HEK293 (cell line): ENCODE results near the gene PRPF18.
A peak's percentile ranks its signal among the peaks of the same experiment; 100 is the strongest.

ENCODE experiments used
- CTCF ChIA-PET: fragments of 350-600 bp; formaldehyde crosslinking; extraction: SDS; loops from one replicate; lab custom pipeline; 2021; ENCODE audit warnings: antibody characterized with exemption; lab: Yijun Ruan, JAX
- POLR2A ChIA-PET: fragments of 300-600 bp; formaldehyde crosslinking; extraction: SDS; loops from one replicate; lab custom pipeline; 2020; ENCODE audit warnings: antibody characterized with exemption, inconsistent platforms; lab: Yijun Ruan, JAX
- H3K27ac ChIP-seq: fragments of 200-500 bp; sonication (Bioruptor generic); 2 replicates; pipeline ENCODE4 v1.5.1; 2014; ENCODE audit warnings: low read depth, low read length, control low read depth, inconsistent platforms; ENCODE audit errors: extremely low read depth
- H3K36me3 ChIP-seq, 2 experiments: fragments of 200-500 bp in 1 of 2; sonication (Bioruptor generic) in 1 of 2; 1 replicate in 1 of 2; 2 replicates in 1 of 2; pipeline ENCODE4 v1.5.1; 2014 to 2017; ENCODE audit warnings: inconsistent platforms in 2 of 2, low read length in 2 of 2; ENCODE audit not compliant: control insufficient read depth in 2 of 2, insufficient read depth in 1 of 2
- H3K4me1 ChIP-seq: fragments of 200-500 bp; sonication (Bioruptor generic); 2 replicates; pipeline ENCODE4 v1.5.1; 2014; ENCODE audit warnings: mild to moderate bottlenecking, low read length, inconsistent platforms; ENCODE audit not compliant: control insufficient read depth, insufficient read depth
- H3K4me3 ChIP-seq: 2 replicates; pipeline ENCODE4 v1.5.1; 2011; ENCODE audit warnings: low read depth, mild to moderate bottlenecking, control low read depth, low read length, moderate library complexity
- H3K9me3 ChIP-seq: fragments of 200-500 bp; sonication (Bioruptor generic); 2 replicates; pipeline ENCODE4 v1.5.1; 2014; ENCODE audit warnings: low read depth, low read length, inconsistent platforms; ENCODE audit not compliant: control insufficient read depth, insufficient read depth
- HOXD13 ChIP-seq: sonication (generic); formaldehyde crosslinking; IDR thresholded peaks from 2 replicates; pipeline ENCODE4 v1.8.0; 2022; ENCODE audit warnings: missing genetic modification reagents, borderline replicate concordance
- RBAK ChIP-seq: fragments of 450-650 bp; formaldehyde crosslinking; IDR thresholded peaks from 2 replicates; pipeline ENCODE4 v1.5.1; 2016; ENCODE audit warnings: missing biosample characterization, missing genetic modification characterization
- SALL2 ChIP-seq: fragments of 450-650 bp; formaldehyde crosslinking; IDR thresholded peaks from 2 replicates; pipeline ENCODE4 v1.5.0; 2017; ENCODE audit warnings: missing biosample characterization, mild to moderate bottlenecking, missing genetic modification characterization, borderline replicate concordance
- SCRT1 ChIP-seq: fragments of 450-650 bp; formaldehyde crosslinking; IDR thresholded peaks from 2 replicates; pipeline ENCODE4 v1.5.1; 2016; ENCODE audit warnings: missing biosample characterization, missing genetic modification characterization, borderline replicate concordance
- TCF7L2 ChIP-seq: IDR thresholded peaks from 2 replicates; pipeline ENCODE4 v1.6.1; 2011; ENCODE audit warnings: low read depth, mild to moderate bottlenecking, inconsistent platforms, low read length, moderate library complexity, borderline replicate concordance
- WT1 ChIP-seq: fragments of 450-650 bp; formaldehyde crosslinking; IDR thresholded peaks from 2 replicates; pipeline ENCODE4 v1.5.1; 2016; ENCODE audit warnings: missing biosample characterization, missing genetic modification characterization
- YY2 ChIP-seq: fragments of 450-650 bp; formaldehyde crosslinking; IDR thresholded peaks from 2 replicates; pipeline ENCODE4 v1.5.1; 2016; ENCODE audit warnings: missing biosample characterization, missing genetic modification characterization
- ZFHX2 ChIP-seq: fragments of 450-650 bp; formaldehyde crosslinking; conservative IDR thresholded peaks from 2 replicates; pipeline ENCODE4 v1.5.1; 2016; ENCODE audit warnings: missing biosample characterization, missing genetic modification characterization
- ZNF223 ChIP-seq: fragments of 450-650 bp; formaldehyde crosslinking; IDR thresholded peaks from 2 replicates; pipeline ENCODE4 v1.5.1; 2016; ENCODE audit warnings: missing biosample characterization, missing genetic modification characterization
- ZNF23 ChIP-seq: fragments of 450-650 bp; formaldehyde crosslinking; IDR thresholded peaks from 2 replicates; pipeline ENCODE4 v1.5.1; 2016; ENCODE audit warnings: missing biosample characterization, missing genetic modification characterization, borderline replicate concordance
- ZNF248 ChIP-seq: fragments of 450-650 bp; formaldehyde crosslinking; IDR thresholded peaks from 2 replicates; pipeline ENCODE4 v1.5.1; 2017; ENCODE audit warnings: missing biosample characterization, missing genetic modification characterization
- ZNF335 ChIP-seq: fragments of 450-650 bp; formaldehyde crosslinking; conservative IDR thresholded peaks from 2 replicates; pipeline ENCODE4 v1.5.1; 2016; ENCODE audit warnings: missing biosample characterization, missing genetic modification characterization
- ZNF350 ChIP-seq: fragments of 450-650 bp; formaldehyde crosslinking; IDR thresholded peaks from 2 replicates; pipeline ENCODE4 v1.5.0; 2017; ENCODE audit warnings: missing biosample characterization, mild to moderate bottlenecking, missing genetic modification characterization
- ZNF560 ChIP-seq: fragments of 450-650 bp; formaldehyde crosslinking; IDR thresholded peaks from 2 replicates; pipeline ENCODE4 v1.5.1; 2017; ENCODE audit warnings: missing biosample characterization, missing genetic modification characterization, borderline replicate concordance
- ZNF585B ChIP-seq: fragments of 450-650 bp; formaldehyde crosslinking; IDR thresholded peaks from 2 replicates; pipeline ENCODE4 v1.5.1; 2016; ENCODE audit warnings: missing biosample characterization, missing genetic modification characterization
- ZNF837 ChIP-seq: fragments of 450-650 bp; formaldehyde crosslinking; IDR thresholded peaks from 2 replicates; pipeline ENCODE4 v1.5.1; 2016; ENCODE audit warnings: missing biosample characterization, missing genetic modification characterization
- ZNF843 ChIP-seq: fragments of 450-650 bp; formaldehyde crosslinking; IDR thresholded peaks from 2 replicates; pipeline ENCODE4 v1.5.1; 2016; ENCODE audit warnings: missing biosample characterization, missing genetic modification characterization
- ZXDB ChIP-seq: fragments of 450-650 bp; formaldehyde crosslinking; IDR thresholded peaks from 2 replicates; pipeline ENCODE4 v1.5.1; 2016; ENCODE audit warnings: missing biosample characterization, missing genetic modification characterization
- TF ChIP-seq, protein P1 (sequence below): fragments of 450-650 bp; formaldehyde crosslinking; IDR thresholded peaks from 2 replicates; pipeline ENCODE4 v1.5.1; 2016; ENCODE audit warnings: missing biosample characterization, missing genetic modification characterization
- TF ChIP-seq, protein P2 (sequence below): fragments of 450-650 bp; formaldehyde crosslinking; IDR thresholded peaks from 2 replicates; pipeline ENCODE4 v1.5.1; 2016; ENCODE audit warnings: missing biosample characterization, missing genetic modification characterization, borderline replicate concordance
- TF ChIP-seq, protein P3 (sequence below): fragments of 450-650 bp; formaldehyde crosslinking; IDR thresholded peaks from 2 replicates; pipeline ENCODE4 v1.5.1; 2017; ENCODE audit warnings: missing biosample characterization, missing genetic modification characterization
- TF ChIP-seq, protein P4 (sequence below): fragments of 450-650 bp; formaldehyde crosslinking; IDR thresholded peaks from 2 replicates; pipeline ENCODE4 v1.5.1; 2017; ENCODE audit warnings: missing biosample characterization, missing genetic modification characterization

The PRPF18 gene

DNA sequence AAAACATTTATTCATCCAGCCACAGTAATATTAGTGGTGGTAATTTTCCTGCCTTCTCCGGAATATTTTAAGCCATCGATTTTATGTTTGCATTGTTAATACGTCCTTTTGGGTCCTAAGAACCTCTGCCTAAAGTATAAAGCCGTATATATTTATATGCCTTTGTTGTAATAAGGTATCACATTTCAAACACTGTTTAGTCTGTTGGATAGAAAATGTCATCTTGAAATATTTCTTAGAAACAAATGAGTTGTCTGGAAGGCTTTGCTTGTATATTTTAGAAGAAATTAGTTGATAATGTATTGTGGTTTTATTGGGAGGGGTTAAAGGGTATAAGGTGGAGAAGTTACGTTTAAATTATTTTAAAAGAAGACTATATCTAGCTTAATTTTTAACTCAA, 11.1 kb downstream of the PRPF18 start:
- H3K36me3 ChIP-seq: peaks cover 10 to 17% of the 10 kb centered on the region in 2 experiments
- H3K27ac ChIP-seq: no peak overlapping the region
- TF ChIP-seq ZNF843 (tag by site-specific recombination): peak; percentile 70
- no peak for TF ChIP-seq WT1 (tag by site-specific recombination)
- no peak for TF ChIP-seq RBAK (tag by site-specific recombination)
- no peak for TF ChIP-seq ZXDB
- no peak for TF ChIP-seq SALL2
- TF ChIP-seq ZNF560: no peak
- TF ChIP-seq, protein P1, sequence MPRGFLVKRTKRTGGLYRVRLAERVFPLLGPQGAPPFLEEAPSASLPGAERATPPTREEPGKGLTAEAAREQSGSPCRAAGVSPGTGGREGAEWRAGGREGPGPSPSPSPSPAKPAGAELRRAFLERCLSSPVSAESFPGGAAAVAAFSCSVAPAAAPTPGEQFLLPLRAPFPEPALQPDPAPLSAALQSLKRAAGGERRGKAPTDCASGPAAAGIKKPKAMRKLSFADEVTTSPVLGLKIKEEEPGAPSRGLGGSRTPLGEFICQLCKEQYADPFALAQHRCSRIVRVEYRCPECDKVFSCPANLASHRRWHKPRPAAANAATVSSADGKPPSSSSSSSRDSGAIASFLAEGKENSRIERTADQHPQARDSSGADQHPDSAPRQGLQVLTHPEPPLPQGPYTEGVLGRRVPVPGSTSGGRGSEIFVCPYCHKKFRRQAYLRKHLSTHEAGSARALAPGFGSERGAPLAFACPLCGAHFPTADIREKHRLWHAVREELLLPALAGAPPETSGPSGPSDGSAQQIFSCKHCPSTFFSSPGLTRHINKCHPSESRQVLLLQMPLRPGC (tag by site-specific recombination): no peak
- TF ChIP-seq ZNF223: no peak
- TF ChIP-seq, protein P2, sequence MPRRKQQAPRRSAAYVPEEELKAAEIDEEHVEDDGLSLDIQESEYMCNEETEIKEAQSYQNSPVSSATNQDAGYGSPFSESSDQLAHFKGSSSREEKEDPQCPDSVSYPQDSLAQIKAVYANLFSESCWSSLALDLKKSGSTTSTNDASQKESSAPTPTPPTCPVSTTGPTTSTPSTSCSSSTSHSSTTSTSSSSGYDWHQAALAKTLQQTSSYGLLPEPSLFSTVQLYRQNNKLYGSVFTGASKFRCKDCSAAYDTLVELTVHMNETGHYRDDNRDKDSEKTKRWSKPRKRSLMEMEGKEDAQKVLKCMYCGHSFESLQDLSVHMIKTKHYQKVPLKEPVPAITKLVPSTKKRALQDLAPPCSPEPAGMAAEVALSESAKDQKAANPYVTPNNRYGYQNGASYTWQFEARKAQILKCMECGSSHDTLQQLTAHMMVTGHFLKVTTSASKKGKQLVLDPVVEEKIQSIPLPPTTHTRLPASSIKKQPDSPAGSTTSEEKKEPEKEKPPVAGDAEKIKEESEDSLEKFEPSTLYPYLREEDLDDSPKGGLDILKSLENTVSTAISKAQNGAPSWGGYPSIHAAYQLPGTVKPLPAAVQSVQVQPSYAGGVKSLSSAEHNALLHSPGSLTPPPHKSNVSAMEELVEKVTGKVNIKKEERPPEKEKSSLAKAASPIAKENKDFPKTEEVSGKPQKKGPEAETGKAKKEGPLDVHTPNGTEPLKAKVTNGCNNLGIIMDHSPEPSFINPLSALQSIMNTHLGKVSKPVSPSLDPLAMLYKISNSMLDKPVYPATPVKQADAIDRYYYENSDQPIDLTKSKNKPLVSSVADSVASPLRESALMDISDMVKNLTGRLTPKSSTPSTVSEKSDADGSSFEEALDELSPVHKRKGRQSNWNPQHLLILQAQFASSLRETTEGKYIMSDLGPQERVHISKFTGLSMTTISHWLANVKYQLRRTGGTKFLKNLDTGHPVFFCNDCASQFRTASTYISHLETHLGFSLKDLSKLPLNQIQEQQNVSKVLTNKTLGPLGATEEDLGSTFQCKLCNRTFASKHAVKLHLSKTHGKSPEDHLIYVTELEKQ: no peak
- TF ChIP-seq ZNF248: no peak
- no peak for TF ChIP-seq ZNF837 (tag by site-specific recombination)
- no peak for TF ChIP-seq HOXD13 (CRISPR knock-in tag)
- no peak for TF ChIP-seq ZFHX2
- TF ChIP-seq, protein P3, sequence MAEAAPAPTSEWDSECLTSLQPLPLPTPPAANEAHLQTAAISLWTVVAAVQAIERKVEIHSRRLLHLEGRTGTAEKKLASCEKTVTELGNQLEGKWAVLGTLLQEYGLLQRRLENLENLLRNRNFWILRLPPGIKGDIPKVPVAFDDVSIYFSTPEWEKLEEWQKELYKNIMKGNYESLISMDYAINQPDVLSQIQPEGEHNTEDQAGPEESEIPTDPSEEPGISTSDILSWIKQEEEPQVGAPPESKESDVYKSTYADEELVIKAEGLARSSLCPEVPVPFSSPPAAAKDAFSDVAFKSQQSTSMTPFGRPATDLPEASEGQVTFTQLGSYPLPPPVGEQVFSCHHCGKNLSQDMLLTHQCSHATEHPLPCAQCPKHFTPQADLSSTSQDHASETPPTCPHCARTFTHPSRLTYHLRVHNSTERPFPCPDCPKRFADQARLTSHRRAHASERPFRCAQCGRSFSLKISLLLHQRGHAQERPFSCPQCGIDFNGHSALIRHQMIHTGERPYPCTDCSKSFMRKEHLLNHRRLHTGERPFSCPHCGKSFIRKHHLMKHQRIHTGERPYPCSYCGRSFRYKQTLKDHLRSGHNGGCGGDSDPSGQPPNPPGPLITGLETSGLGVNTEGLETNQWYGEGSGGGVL (tag by site-specific recombination): no peak
- peak; percentile 67 for TF ChIP-seq TCF7L2
- TF ChIP-seq, protein P4, sequence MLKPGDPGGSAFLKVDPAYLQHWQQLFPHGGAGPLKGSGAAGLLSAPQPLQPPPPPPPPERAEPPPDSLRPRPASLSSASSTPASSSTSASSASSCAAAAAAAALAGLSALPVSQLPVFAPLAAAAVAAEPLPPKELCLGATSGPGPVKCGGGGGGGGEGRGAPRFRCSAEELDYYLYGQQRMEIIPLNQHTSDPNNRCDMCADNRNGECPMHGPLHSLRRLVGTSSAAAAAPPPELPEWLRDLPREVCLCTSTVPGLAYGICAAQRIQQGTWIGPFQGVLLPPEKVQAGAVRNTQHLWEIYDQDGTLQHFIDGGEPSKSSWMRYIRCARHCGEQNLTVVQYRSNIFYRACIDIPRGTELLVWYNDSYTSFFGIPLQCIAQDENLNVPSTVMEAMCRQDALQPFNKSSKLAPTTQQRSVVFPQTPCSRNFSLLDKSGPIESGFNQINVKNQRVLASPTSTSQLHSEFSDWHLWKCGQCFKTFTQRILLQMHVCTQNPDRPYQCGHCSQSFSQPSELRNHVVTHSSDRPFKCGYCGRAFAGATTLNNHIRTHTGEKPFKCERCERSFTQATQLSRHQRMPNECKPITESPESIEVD (tag by site-specific recombination): peak; percentile 83
- TF ChIP-seq YY2 (tag by site-specific recombination): no peak
- TF ChIP-seq ZNF335 (tag by site-specific recombination): peak; percentile 40; the same call in 1 of the 2 replicates
- TF ChIP-seq ZNF585B: no peak
- TF ChIP-seq ZNF350 (tag by site-specific recombination): no peak
- TF ChIP-seq ZNF23 (tag by site-specific recombination): no peak
- TF ChIP-seq SCRT1 (tag by site-specific recombination): no peak
- H3K4me3 ChIP-seq: no peak overlapping the region
- POLR2A ChIA-PET: interaction anchor here (0.6 to 1.4 kb wide), 2 partner anchors 11 to 21 kb away, joined by 3 to 6 read pairs; partner anchors contain the start of gene PRPF18
- CTCF ChIA-PET: interaction anchor here (0.7 kb wide), 1 partner anchor 77 kb away, joined by 3 read pairs; no protein-coding TSS in a partner anchor
- no peaks in the 10 kb centered on the region for H3K9me3 ChIP-seq
- H3K4me1 ChIP-seq: peaks cover 16% of the 10 kb centered on the region; the same call in 1 of the 2 replicates
